Left kidney (tissue), 8 donors: ENCODE results near the gene FMOD. TPM values are rescaled to one million over a fixed set of nuclear protein-coding genes. Genes with fewer than 3 reads are reported as not detected.

Source experiments
- DNase-seq: peaks from one replicate; pipeline ENCODE4 v3.0.0-alpha.2; 2013
- long read RNA-seq, 8 donors: transcript quantifications; one replicate each; lab custom pipeline, GENCODE V29; 2026
- polyA plus RNA-seq: library from polyadenylated mRNA; unstranded; fragments of 120-200 nt; gene quantifications from one replicate; pipeline ENCODE4 v1.2.1, GENCODE V29; 2013; ENCODE audit not compliant: insufficient read length

Gene FMOD
- polyA plus RNA-seq, result 46.4 TPM
- long read RNA-seq, donor 1, transcript FMOD-201 (3 exons, 3,310 nt), result major isoform, 7 of 50 reads
- long read RNA-seq, donor 1, partial matches to known transcripts, result 43 of 50 reads
- long read RNA-seq, donor 1, other reads (novel, unspliced or antisense), result 0 of 50 reads
- long read RNA-seq, donor 2, partial matches to known transcripts, result 38 of 41 reads
- long read RNA-seq, donor 2, other reads (novel, unspliced or antisense), result 0 of 41 reads
- long read RNA-seq, donor 3, partial matches to known transcripts, result 23 of 25 reads
- long read RNA-seq, donor 3, other reads (novel, unspliced or antisense), result 0 of 25 reads
- long read RNA-seq, donor 4, result 0 reads
- long read RNA-seq, donor 5, transcript FMOD-201 (3 exons, 3,310 nt), result major isoform, 10 of 21 reads
- long read RNA-seq, donor 5, partial matches to known transcripts, result 11 of 21 reads
- long read RNA-seq, donor 5, other reads (novel, unspliced or antisense), result 0 of 21 reads
- long read RNA-seq, donor 6, transcript FMOD-201 (3 exons, 3,310 nt), result major isoform, 8 of 31 reads
- long read RNA-seq, donor 6, partial matches to known transcripts, result 23 of 31 reads
- long read RNA-seq, donor 6, other reads (novel, unspliced or antisense), result 0 of 31 reads
- long read RNA-seq, donor 7, transcript FMOD-201 (3 exons, 3,310 nt), result major isoform, 10 of 24 reads
- long read RNA-seq, donor 7, partial matches to known transcripts, result 14 of 24 reads
- long read RNA-seq, donor 7, other reads (novel, unspliced or antisense), result 0 of 24 reads
- long read RNA-seq, donor 8, partial matches to known transcripts, result 0 of 1 reads
- long read RNA-seq, donor 8, other reads (novel, unspliced or antisense), result 0 of 1 reads

DNA sequence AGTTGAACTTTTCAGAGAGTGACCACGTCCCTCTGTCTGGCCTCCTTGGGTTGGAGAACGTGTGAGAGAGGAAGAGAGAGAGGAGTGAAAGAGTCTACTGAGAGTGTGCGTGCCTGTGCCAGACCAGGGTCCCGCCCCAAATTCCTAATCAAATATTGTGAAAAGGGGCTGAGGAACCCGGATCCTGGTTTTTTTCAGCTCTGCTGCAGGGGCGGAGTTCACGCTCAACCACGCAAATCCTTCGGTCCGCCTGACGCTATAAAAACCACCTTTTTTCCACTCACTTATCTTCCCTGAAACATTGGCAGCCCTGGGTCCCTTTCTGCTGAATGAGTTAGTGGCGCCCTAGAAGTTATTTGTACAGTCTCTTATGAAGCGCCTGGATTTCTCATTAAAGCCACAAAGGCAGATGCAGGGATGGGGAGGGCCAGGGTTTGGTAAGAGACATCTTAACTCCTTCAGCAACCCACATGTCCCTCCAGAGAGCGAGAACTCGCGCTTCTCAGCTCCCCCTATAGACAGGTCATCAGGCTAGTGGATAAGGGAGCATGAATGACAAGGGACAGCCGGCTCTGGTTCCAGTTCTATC lies at the start of gene FMOD:
Gene FMOD, minus strand, starts transcription at position 86 of the 589 bp plus-strand sequence. CDS start 2,852 bp downstream, outside the sequence.
- peak; percentile 61 for DNase-seq

- no peak for DNase-seq
Observed at GRCh38 chr1:203396595-203397194, 45.8 kb upstream of the FMOD start.

- no peak for DNase-seq
Observed at GRCh38 chr1:203395751-203396150, 44.8 kb upstream of the FMOD start.

GRCh38 chr1:203390298-203390697 lies 39.4 kb upstream of the FMOD start:
- DNase-seq, result no peak

DNA sequence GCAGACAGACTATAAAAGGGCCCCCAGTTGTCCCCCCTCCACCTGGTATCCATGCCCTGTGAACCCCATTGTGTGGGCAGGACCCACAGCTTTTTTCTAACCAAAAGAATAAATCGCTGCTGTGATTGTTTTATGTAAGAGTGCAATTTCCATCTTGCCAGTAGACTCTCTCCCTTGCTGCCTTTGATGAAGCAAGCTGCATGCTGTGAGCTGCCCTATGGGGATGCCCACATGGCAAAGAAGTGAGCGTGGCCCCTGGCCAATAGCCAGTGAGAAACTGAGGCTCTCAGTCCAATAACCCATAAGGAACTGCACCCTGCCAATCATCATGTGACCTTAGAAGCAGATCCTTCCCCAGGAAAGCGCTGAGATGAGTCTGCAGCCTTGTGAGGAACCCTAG lies 37.8 kb upstream of the FMOD start:
- DNase-seq, result no peak

DNA sequence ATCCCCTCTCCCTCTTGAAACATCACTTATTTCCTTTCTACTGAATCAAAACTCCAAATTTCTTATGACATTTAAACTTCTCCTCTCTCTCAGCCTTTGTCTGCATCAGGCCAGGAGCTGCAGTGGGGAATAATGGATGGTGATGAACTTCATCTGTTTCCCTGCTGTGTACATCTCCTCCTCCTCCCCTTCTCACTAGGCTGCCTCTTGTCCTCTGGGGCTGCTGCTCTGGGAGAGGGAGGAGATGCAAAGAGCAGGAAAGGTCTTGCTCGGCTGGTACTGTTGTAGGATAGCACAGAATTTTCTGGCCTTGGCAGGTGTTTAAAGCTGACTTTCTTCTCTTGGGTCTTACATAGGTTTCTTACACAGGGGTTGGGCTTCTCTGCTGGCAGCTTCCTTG lies 31.1 kb upstream of the FMOD start:
- no peak for DNase-seq

GRCh38 chr1:203381151-203381751 lies 30.3 kb upstream of the FMOD start:
- DNase-seq, result no peak

GRCh38 chr1:203380420-203381150 lies 29.7 kb upstream of the FMOD start:
- no peak for DNase-seq

- DNase-seq, result peak; percentile 37
Observed at GRCh38 chr1:203379825-203380224, 28.9 kb upstream of the FMOD start.

DNA sequence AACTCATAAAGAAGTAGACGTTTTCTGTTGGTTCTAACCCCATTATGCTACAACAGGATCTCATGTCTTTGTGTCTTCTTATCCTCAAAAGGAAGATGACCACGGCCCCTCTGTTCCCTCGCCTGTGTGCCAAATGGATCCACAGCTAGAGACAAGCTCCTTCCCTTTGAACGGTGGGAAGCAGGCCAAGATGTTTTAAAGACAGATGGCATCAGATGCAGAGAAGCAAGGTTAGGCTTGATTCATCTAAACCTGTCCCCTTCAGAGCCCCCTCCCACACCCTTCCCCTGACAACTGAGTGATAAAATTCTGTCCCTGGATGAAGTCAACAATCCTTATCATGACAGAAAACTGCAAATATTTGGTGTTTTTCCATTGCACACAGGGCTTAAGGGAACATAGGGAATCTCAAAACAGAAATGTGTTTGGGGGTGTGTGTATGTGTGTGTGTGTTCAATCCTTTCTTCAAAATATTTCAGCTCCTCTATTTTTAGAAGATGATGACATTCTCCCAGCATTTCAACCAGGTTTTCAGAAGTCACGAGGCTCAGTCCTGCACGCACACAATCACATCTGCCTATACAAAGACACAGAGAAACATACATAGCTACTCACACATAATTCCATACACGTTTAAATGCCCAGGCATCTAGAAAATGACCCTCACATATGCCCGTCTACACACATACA lies 27.8 kb upstream of the FMOD start:
- DNase-seq, result no peak

DNA sequence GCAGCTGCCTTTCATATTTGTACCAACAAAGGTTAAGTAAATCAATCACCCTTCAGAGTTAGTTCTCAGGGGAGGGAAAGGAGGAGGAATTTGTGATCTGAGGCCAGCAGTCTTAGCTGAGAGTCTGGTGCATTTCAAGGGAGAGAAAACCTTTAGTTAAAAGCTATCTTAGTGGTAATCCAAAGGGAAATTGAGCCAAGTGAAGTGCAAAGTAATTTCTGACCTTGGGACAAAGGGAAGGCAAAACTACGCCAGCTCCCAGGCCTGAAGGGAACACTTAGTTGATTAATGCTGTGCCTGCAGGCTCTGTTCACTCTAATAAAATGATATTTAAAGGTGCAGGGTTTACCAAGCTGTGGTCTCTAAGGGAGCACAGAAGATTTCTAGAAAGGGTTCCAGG lies 23.1 kb upstream of the FMOD start:
- no peak for DNase-seq

- no peak for DNase-seq
Observed at GRCh38 chr1:203373002-203373401, 22.1 kb upstream of the FMOD start.

DNA sequence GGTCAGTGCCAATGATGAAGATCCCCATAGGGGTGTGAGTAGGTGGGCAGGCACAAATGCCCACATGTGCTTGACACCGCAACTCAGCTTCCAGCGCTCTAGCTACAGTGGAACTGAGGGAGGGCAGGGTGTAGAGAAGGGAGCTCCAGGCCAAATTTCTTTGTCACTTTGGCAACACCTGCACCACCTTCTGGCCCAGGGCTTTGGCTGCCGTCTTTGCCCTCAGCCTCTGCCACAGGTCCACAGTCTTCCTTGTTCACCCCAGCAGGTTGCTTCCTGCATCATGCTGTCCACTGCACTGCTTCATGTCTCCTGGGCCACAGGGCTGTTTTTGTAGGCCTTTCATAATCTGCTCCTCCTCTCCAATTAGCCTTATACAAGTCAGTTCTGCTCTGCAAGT lies 20.4 kb upstream of the FMOD start:
- DNase-seq, result no peak

GRCh38 chr1:203369666-203370065 lies 18.7 kb upstream of the FMOD start:
- DNase-seq, result no peak

DNA sequence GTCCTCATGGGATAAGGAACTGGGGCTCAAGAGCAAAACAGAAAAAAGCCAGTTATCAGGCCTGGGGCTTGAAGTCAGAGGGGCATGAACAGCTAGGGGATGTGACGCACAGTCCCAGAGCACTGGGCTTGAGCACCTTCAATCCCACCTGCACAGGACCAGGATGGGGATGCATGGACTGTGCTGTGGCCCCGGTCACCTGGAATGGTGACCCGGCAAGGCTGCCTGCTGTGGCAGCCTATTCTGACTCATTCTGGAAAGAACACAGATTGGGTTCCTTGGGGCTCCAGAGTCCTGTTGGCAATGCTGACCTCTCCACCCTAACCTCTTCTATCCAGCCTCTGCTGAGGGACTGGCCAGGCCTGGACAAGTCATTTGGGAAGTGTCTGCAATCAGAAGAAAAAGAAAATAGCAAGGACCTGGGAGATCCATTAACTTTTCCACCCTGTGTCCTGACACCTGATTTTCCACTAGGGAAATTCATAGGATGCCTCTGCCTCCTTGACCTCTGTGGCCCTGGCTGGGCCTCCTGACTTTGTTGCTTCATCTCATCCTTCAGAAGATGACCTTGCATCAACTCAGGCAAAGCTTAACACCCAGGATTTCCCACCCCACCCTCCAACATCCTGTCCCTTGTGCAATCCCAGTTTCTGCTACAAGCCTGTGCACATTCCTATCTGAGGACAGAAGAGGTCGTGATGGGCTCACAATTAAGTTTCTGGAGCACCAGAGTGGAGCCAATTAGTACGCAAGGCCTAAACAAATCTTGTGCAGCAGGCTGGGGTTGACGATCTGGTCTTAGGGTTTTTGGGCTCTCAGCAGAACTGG lies 17.9 kb upstream of the FMOD start:
- no peak for DNase-seq

- DNase-seq, result no peak
Observed at GRCh38 chr1:203367057-203367456, 16.1 kb upstream of the FMOD start.

GRCh38 chr1:203366476-203366875 lies 15.6 kb upstream of the FMOD start:
- no peak for DNase-seq

GRCh38 chr1:203364806-203365205 lies 13.9 kb upstream of the FMOD start:
- DNase-seq, result no peak

GRCh38 chr1:203364094-203364801 lies 13.3 kb upstream of the FMOD start:
- DNase-seq, result no peak
